Lower lobe of right lung (tissue), 2 donors: ENCODE results near the gene GON4L. TPM values are rescaled to one million over a fixed set of nuclear protein-coding genes. Genes with fewer than 3 reads are reported as not detected.
A peak's percentile ranks its signal among the peaks of the same experiment; 100 is the strongest.
"Not testable (repeated sequence)": the region's sequence is repeated elsewhere in the genome, so short reads cannot be mapped to it uniquely, and the experiment has no call there.

Experiments
- ATAC-seq, 2 donors: fragments of 200-7000 bp; cut with Tn5 transposase; one replicate each; pipeline ENCODE4 v1.9.1; 2020 to 2022; ENCODE audit warnings: mild to moderate bottlenecking in 2 of 2, moderate library complexity in 2 of 2
- DNase-seq: peaks from one replicate; pipeline ENCODE4 v3.0.0-alpha.2; 2020
- H3K27ac ChIP-seq: fragments of 200-600 bp; one replicate; pipeline ENCODE4 v1.8.0; 2022
- H3K27me3 ChIP-seq: fragments of 200-600 bp; one replicate; pipeline ENCODE4 v1.8.0; 2022; ENCODE audit warnings: low read depth
- H3K36me3 ChIP-seq: fragments of 200-600 bp; one replicate; pipeline ENCODE4 v1.8.0; 2022; ENCODE audit warnings: mild to moderate bottlenecking
- H3K4me1 ChIP-seq: fragments of 200-600 bp; one replicate; pipeline ENCODE4 v1.8.0; 2022
- H3K4me3 ChIP-seq: fragments of 200-600 bp; one replicate; pipeline ENCODE4 v1.8.0; 2022; ENCODE audit warnings: mild to moderate bottlenecking
- H3K9me3 ChIP-seq: fragments of 200-600 bp; one replicate; pipeline ENCODE4 v1.8.0; 2022
- intact Hi-C: fragments of 100-400 bp; cut with DNase I; formaldehyde crosslinking; loops from one replicate; pipeline ENCODE4 v1.11.0; 2022
- total RNA-seq: library from RNA; stranded (reverse); fragmentation: NEBNext Ultra II Directional; extraction: Animal tissue kit (Norgen Biotek cat#: 25700); gene quantifications from one replicate; pipeline ENCODE4 v1.2.1, GENCODE V29; 2021
- TF ChIP-seq, protein P1 (sequence below): fragments of 200-600 bp; IDR thresholded peaks from one replicate; pipeline ENCODE4 v1.8.0; 2022; ENCODE audit warnings: antibody characterized with exemption, mild to moderate bottlenecking
- donor health status: DM: no; HTN: yes; CAD: no; lungs with severe emphysema.

GON4L gene
- total RNA-seq, 1 donor from 2014 or later: 46.9 TPM

DNA sequence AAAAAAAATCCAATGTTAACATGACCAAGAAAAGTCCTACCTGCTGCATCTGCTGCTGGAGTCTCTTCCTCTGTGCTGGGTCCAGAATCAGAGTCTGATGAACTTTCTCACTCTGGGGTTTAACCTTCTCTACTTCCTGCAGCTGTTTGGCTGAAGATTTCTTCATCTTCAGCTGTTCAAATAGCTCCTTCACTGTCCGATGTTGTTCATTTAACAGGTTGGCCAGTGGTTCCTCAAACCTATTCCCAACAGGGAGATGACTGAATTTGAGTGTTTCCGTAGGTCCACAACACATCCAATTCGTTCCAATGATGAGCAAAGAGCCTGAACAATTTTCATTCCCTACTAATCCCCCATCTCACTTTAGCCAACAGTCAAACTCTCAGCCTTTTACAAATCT lies 79.4 kb downstream of the GON4L start:
- TF ChIP-seq, protein P1, sequence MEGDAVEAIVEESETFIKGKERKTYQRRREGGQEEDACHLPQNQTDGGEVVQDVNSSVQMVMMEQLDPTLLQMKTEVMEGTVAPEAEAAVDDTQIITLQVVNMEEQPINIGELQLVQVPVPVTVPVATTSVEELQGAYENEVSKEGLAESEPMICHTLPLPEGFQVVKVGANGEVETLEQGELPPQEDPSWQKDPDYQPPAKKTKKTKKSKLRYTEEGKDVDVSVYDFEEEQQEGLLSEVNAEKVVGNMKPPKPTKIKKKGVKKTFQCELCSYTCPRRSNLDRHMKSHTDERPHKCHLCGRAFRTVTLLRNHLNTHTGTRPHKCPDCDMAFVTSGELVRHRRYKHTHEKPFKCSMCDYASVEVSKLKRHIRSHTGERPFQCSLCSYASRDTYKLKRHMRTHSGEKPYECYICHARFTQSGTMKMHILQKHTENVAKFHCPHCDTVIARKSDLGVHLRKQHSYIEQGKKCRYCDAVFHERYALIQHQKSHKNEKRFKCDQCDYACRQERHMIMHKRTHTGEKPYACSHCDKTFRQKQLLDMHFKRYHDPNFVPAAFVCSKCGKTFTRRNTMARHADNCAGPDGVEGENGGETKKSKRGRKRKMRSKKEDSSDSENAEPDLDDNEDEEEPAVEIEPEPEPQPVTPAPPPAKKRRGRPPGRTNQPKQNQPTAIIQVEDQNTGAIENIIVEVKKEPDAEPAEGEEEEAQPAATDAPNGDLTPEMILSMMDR: no peak
- DNase-seq (no peak), ATAC-seq (no peak)
- Histone ChIP-seq H3K4me3 (no peak overlapping the region), H3K9me3 (no peaks in the 10 kb centered on the region), H3K36me3 (peaks cover 94% of the 10 kb centered on the region), H3K27me3 (no peaks in the 10 kb centered on the region), H3K27ac (no peak overlapping the region), H3K4me1 (no peaks in the 10 kb centered on the region)
- intact Hi-C loops: no loop called here

DNA sequence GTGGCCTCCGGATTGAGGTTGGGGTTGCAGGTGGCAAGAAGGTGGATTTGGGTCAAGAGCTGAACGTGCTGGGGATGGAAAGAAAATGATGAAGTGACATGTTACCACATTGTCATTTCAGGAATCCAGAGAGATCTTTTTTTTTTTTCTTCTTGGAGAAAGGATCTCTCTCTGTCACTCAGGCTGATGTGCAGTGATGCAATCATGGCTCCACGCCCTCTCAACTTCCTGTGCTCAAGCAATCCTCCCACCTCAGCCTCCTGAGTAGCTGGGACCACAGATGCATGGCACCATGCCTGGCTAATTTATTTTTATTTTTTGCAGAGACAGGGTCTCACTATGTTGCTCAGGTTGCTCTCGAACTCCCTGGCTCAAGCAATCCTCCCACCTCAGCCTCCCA lies 80.6 kb downstream of the GON4L start:
- ATAC-seq (no peak), DNase-seq (no peak)
- Histone ChIP-seq H3K36me3 (peaks cover 95% of the 10 kb centered on the region), H3K9me3 (no peaks in the 10 kb centered on the region), H3K27ac (no peak overlapping the region), H3K4me3 (no peak overlapping the region), H3K27me3 (no peaks in the 10 kb centered on the region), H3K4me1 (no peaks in the 10 kb centered on the region)
- TF ChIP-seq, protein P1: no peak
- intact Hi-C loops: no loop called here

DNA sequence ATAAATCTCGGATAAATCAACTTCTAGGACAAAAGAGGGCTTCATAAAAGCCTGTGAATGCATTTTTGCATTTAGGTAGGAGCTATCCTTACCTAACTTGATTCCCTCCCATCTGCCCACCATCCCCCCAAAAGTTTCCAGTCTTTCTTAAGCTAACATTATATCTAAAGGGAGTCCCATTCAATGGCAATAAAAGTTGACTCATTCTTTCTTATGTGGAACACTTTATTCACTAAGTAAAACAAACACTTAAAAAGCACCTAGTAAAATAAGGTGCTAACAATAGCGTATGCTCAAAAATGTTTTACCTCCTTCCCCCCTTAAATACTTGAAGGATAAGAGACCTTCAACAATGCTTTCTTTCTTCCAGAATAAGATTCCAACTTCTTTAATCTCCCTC lies 83.8 kb downstream of the GON4L start:
- H3K27me3 ChIP-seq: no peaks in the 10 kb centered on the region
- peak; percentile 21 to 84 for ATAC-seq
- no peak overlapping the region for H3K27ac ChIP-seq
- H3K9me3 ChIP-seq: no peaks in the 10 kb centered on the region
- DNase-seq: no peak
- H3K4me1 ChIP-seq: no peaks in the 10 kb centered on the region
- intact Hi-C loops: no loop called here
- TF ChIP-seq, protein P1: no peak
- no peak overlapping the region for H3K4me3 ChIP-seq
- H3K36me3 ChIP-seq: peaks cover 99% of the 10 kb centered on the region

DNA sequence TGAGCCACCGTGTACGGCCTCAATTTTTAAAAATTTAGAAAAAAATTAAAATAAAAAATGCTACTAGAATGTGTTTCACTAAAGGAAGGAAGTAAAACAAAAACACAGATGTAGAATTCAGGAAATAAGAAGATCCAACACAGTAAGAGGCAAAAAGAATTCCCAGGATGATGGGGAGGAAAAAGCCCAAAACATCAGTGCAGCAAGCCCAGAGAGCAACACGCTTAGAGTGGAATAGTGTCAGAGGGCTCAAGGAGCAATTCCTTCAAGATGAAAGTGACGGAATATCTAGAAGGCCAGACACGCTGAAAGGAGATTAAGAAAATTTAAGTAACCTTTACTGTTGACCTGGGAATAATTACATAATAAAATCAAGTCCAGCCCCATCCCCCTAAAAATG lies 87.8 kb downstream of the GON4L start:
- TF ChIP-seq, protein P1: no peak
- intact Hi-C loops: no loop called here
- ATAC-seq: no peak
- Histone ChIP-seq H3K27me3 (no peaks in the 10 kb centered on the region), H3K4me3 (no peak overlapping the region), H3K36me3 (peaks cover 96% of the 10 kb centered on the region), H3K9me3 (no peaks in the 10 kb centered on the region), H3K4me1 (no peaks in the 10 kb centered on the region), H3K27ac (no peak overlapping the region)
- DNase-seq: no peak

DNA sequence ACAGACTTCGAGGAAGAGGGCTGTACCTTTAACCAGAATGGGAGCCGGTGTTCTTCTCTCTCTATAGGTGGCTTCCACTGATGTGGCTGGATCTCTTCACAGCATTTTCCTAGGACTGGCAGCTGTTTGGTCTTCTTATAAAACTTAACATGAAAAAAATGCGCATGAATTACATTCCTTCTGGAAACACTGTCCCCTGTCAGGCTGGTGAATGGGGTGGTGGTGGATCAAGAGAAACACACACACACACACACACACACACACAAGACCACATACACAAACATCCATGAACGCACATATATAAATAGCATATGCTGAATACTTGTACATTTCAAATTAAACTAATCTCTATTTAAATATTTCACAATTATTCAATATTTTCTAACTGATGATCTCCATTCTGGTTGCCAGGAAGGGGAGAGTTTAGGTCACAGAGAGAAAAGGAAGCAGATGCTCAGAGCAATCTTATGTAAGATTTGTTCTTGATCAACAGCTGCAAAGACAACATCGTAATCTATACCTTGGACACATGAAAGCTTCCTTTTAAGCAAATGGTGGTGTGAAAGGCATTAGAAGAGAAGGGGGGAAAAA lies 89.5 kb downstream of the GON4L start:
- H3K36me3 ChIP-seq: peaks cover 97% of the 10 kb centered on the region
- H3K4me3 ChIP-seq, intact Hi-C loops, DNase-seq, H3K27me3 ChIP-seq, ATAC-seq, H3K9me3 ChIP-seq, H3K27ac ChIP-seq: not testable (repeated sequence)
- peaks cover 13% of the 10 kb centered on the region for H3K4me1 ChIP-seq

DNA sequence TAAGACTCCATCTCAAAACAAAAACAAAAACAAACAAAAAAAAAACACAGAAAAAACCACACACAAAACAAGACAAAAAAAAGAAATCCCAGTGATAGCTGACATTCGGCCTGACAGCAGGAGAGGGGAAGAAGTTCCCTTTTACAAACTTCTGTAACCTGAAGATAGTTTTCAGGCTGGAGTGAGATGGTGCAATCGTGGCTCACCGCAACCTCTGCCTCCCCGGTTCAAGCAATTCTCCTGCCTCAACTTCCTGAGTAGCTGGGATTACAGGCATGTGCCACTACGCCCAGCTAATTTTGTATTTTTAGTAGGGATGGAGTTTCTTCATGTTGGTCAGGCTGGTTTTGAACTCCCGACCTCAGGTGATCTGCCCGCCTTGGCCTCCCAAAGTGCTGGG lies 93.0 kb downstream of the GON4L start:
- H3K4me3 ChIP-seq, H3K27ac ChIP-seq, ATAC-seq, H3K27me3 ChIP-seq, H3K9me3 ChIP-seq, intact Hi-C loops, DNase-seq: not testable (repeated sequence)
- Histone ChIP-seq H3K4me1 (peaks cover 13% of the 10 kb centered on the region), H3K36me3 (peaks cover 97% of the 10 kb centered on the region)

DNA sequence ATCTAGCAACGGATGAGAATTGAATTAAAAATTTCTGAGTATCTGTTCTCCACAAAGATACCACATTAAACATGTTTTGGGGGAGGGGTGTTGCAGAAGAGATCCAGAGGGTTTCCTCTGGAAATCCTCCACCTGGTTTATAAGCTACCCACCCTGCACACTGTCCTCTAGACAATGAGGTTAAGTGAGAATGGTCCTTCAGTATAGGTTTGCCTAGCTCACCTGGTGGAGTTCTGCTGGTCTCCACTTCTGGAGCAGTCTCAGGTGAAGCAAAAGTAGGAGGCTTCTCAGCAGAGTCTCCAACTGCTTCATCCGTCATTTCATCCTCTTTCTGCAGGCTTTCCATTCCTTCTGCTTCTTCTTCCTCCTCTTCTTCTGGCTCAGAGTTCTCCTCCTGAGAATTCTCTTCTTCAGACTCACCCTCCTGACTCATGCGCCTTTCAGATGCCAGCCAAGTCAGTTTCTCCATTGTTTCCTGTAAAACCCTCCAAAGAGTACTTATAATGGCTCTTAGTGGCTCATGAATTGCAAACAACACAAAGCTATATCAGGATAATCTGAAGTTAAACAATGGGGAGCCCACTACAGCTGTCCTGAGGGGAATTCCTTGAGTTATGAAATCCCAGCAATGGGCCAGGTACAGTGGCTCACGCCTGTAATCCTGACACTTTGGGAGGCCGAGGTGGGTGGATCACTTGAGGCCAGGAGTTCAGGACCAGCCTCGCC lies 93.8 kb downstream of the GON4L start:
- H3K9me3 ChIP-seq: not testable (repeated sequence)
- peaks cover 97% of the 10 kb centered on the region for H3K36me3 ChIP-seq

More for the DNA sequence above, 93.8 kb downstream of the GON4L start:
- H3K27me3 ChIP-seq, H3K4me3 ChIP-seq, intact Hi-C loops, DNase-seq, H3K27ac ChIP-seq: not testable (repeated sequence)
- H3K4me1 ChIP-seq: peaks cover 13% of the 10 kb centered on the region
- peak; percentile 81 to 91 for ATAC-seq
